ENCODE results near the gene RSF1. TPM values are rescaled to one million over a fixed set of nuclear protein-coding genes. Genes with fewer than 3 reads are reported as not detected.

Gene RSF1
- total and polyA plus RNA-seq, 2 donors from 2014 or later, result 7.9 to 71.9 TPM

- Histone ChIP-seq H3K9ac (ENCODE audit: low read length in 3 of 3) (no peak overlapping the region), H3K4me3 (ENCODE audit: low read length in 3 of 3) (no peak overlapping the region), H3K4me1 (ENCODE audit: control insufficient read depth in 2 of 3, insufficient read depth in 2 of 3, low read depth in 1 of 3, low read length in 3 of 3) (peaks cover 0 to 5% (median 2%) of the 10 kb centered on the region in 3 donors), H3K27me3 (ENCODE audit: control insufficient read depth, insufficient read depth, low read length) (no peaks in the 10 kb centered on the region), H3K36me3 (ENCODE audit: control insufficient read depth in 2 of 3, insufficient read depth in 3 of 3, low read length in 3 of 3) (no peaks in the 10 kb centered on the region), H3K9me3 (ENCODE audit: control insufficient read depth in 2 of 3, insufficient read depth in 1 of 3, low read length in 3 of 3) (no peaks in the 10 kb centered on the region), H3K27ac (ENCODE audit: low read depth in 2 of 2, low read length in 2 of 2) (no peak overlapping the region)
- TF ChIP-seq CTCF (IDR thresholded peaks at IDR 0.05; ENCODE audit: borderline replicate concordance, extremely low read depth, insufficient read depth), result no peak
- FAIRE-seq (no peak), DNase-seq (no peak)
- intact Hi-C loops (cut with DNase I), result no loop called here
Measured at GRCh38 chr11:77771135-77771534, 49.4 kb downstream of the RSF1 start.

- H3K27me3 ChIP-seq (ENCODE audit: control insufficient read depth, insufficient read depth, low read length), result no peaks in the 10 kb centered on the region
- no peak overlapping the region for H3K27ac ChIP-seq (ENCODE audit: low read depth in 2 of 2, low read length in 2 of 2)
- no peak for TF ChIP-seq CTCF (IDR thresholded peaks at IDR 0.05; ENCODE audit: borderline replicate concordance, extremely low read depth, insufficient read depth)
- H3K9ac ChIP-seq (ENCODE audit: low read length in 3 of 3), result no peak overlapping the region
- H3K4me3 ChIP-seq (ENCODE audit: low read length in 3 of 3), result no peak overlapping the region
- no peaks in the 10 kb centered on the region for H3K9me3 ChIP-seq (ENCODE audit: control insufficient read depth in 2 of 3, insufficient read depth in 1 of 3, low read length in 3 of 3)
- intact Hi-C loops (cut with DNase I), result no loop called here
- peaks cover 0 to 7% (median 2%) of the 10 kb centered on the region in 3 donors for H3K4me1 ChIP-seq (ENCODE audit: control insufficient read depth in 2 of 3, insufficient read depth in 2 of 3, low read depth in 1 of 3, low read length in 3 of 3)
- DNase-seq (no peak), FAIRE-seq (no peak)
- H3K36me3 ChIP-seq (ENCODE audit: control insufficient read depth in 2 of 3, insufficient read depth in 3 of 3, low read length in 3 of 3), result no peaks in the 10 kb centered on the region
Measured at GRCh38 chr11:77770629-77771028, 49.9 kb downstream of the RSF1 start.

- no peak overlapping the region for H3K27ac ChIP-seq (ENCODE audit: low read depth in 2 of 2, low read length in 2 of 2)
Measured at GRCh38 chr11:77762426-77762825, 58.1 kb downstream of the RSF1 start.

More at GRCh38 chr11:77762426-77762825, 58.1 kb downstream of the RSF1 start:
- H3K27me3 ChIP-seq (ENCODE audit: control insufficient read depth, insufficient read depth, low read length), result no peaks in the 10 kb centered on the region
- FAIRE-seq (no peak), DNase-seq (no peak)
- intact Hi-C loops (cut with DNase I), result no loop called here
- H3K4me3 ChIP-seq (ENCODE audit: low read length in 3 of 3), result no peak overlapping the region
- no peak overlapping the region for H3K9ac ChIP-seq (ENCODE audit: low read length in 3 of 3)
- no peak for TF ChIP-seq CTCF (IDR thresholded peaks at IDR 0.05; ENCODE audit: borderline replicate concordance, extremely low read depth, insufficient read depth)
- peaks cover 0 to 3% (median 0%) of the 10 kb centered on the region in 3 donors for H3K4me1 ChIP-seq (ENCODE audit: control insufficient read depth in 2 of 3, insufficient read depth in 2 of 3, low read depth in 1 of 3, low read length in 3 of 3)
- no peaks in the 10 kb centered on the region for H3K9me3 ChIP-seq (ENCODE audit: control insufficient read depth in 2 of 3, insufficient read depth in 1 of 3, low read length in 3 of 3)
- H3K36me3 ChIP-seq (ENCODE audit: control insufficient read depth in 2 of 3, insufficient read depth in 3 of 3, low read length in 3 of 3), result peaks cover 3 to 14% (median 6%) of the 10 kb centered on the region in 3 donors

Data from kidney (tissue), 14 donors.